ENCODE data around the gene TBL2. TPM values are rescaled to one million over a fixed set of nuclear protein-coding genes. Genes with fewer than 3 reads are reported as not detected.

The TBL2 gene
- total and polyA plus RNA-seq, 2 experiments from 2014 or later: 69.7 to 101 TPM

GRCh38 chr7:73597978-73598782 lies 19.8 kb upstream of the TBL2 start:
- Histone ChIP-seq H3K4me2 (ENCODE audit: unreplicated experiment) (no peak overlapping the region), H3K9me2 (ENCODE audit: insufficient read depth) (no peaks in the 10 kb centered on the region), H2AFZ (no peak overlapping the region), H3K27ac (no peak overlapping the region), H3K9me3 (ENCODE audit: low read depth) (no peaks in the 10 kb centered on the region), H3F3A (ENCODE audit: insufficient read depth) (no peaks in the 10 kb centered on the region), H3K36me3 (ENCODE audit: low read depth) (no peaks in the 10 kb centered on the region), H3K79me2 (ENCODE audit: insufficient read depth) (no peaks in the 10 kb centered on the region), H3K27me3 (replicated peaks; ENCODE audit: insufficient read depth) (no peaks in the 10 kb centered on the region), H3K4me3 (no peak overlapping the region), H3K4me1 (ENCODE audit: insufficient read depth) (no peaks in the 10 kb centered on the region), H3K9ac (no peak overlapping the region), H4K20me1 (ENCODE audit: insufficient read depth) (no peaks in the 10 kb centered on the region)
- TF ChIP-seq EZH2 (IDR thresholded peaks at IDR 0.05; ENCODE audit: insufficient read depth, poor library complexity, severe bottlenecking): no peak
- TF ChIP-seq EZH2phosphoT487 (IDR thresholded peaks at IDR 0.05; ENCODE audit: insufficient read depth, low read depth): no peak
- in situ Hi-C loops (cut with MboI): no loop called here
- WGBS, 2 experiments (ENCODE audit: low coverage in 1 of 2, low lambda C conversion rate in 2 of 2, missing lambda C conversion rate in 2 of 2): 81 to 89% methylated on average over 5 of the region's 5 CpGs
- DNase-seq: no peak

DNA sequence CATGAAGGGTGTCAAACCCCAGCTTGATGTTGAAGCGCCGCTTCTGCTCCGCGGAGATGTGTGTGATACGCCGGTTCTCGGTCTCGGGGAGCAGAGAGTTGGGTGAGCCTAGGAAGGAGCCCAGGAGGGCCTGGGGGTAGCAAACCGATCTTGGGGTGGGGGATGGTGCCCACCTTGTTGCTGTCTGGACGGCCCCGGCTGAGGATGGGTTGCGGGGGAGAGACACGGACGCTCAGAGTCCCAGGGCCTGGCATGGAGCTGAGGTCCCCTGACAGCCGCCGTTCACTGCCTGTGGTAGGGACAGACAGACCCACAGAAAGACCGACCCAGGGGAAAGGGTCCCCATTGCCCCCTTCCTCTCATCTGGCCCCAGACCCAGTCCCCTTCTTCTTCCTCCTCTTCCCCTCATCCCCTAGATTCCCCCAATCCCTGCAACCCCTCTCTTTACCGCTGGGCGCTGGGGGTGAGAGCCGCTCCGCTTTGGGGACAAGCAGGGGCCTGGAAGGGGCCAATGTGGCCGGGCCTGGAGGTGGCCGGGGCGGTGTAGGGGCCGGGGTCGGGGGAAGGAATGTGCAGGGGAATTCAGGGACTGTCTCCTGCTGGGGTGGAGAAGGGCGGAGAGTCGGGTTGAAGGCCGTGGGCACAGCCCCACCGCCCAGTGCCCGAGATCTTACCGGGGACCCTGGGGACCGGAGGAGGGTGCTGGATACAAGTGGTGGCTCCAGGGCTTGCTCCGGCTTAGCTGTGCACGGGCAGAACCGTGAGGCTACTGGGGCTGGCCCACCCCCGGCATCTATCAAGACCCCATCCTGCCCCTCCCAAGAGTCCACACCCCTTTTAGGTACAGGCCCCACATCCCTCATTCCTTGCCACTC lies 18.0 kb upstream of the TBL2 start:
- H3K9me3 ChIP-seq (ENCODE audit: low read depth): no peaks in the 10 kb centered on the region
- no peaks in the 10 kb centered on the region for H4K20me1 ChIP-seq (ENCODE audit: insufficient read depth)
- no peaks in the 10 kb centered on the region for H3K9me2 ChIP-seq (ENCODE audit: insufficient read depth)
- TF ChIP-seq EZH2 (IDR thresholded peaks at IDR 0.05; ENCODE audit: insufficient read depth, poor library complexity, severe bottlenecking) (no peak), EZH2phosphoT487 (IDR thresholded peaks at IDR 0.05; ENCODE audit: insufficient read depth, low read depth) (no peak)
- 63 to 68% methylated on average over 9 to 37 of the region's 37 CpGs for WGBS, 2 experiments (ENCODE audit: low coverage in 1 of 2, low lambda C conversion rate in 2 of 2, missing lambda C conversion rate in 2 of 2)
- no peaks in the 10 kb centered on the region for H3K27me3 ChIP-seq (replicated peaks; ENCODE audit: insufficient read depth)
- H3K36me3 ChIP-seq (ENCODE audit: low read depth): no peaks in the 10 kb centered on the region
- no peaks in the 10 kb centered on the region for H3K4me1 ChIP-seq (ENCODE audit: insufficient read depth)
- no peak overlapping the region for H3K9ac ChIP-seq
- no peak overlapping the region for H3K4me3 ChIP-seq
- H3K4me2 ChIP-seq (ENCODE audit: unreplicated experiment): no peak overlapping the region
- no peak overlapping the region for H3K27ac ChIP-seq
- no peak overlapping the region for H2AFZ ChIP-seq
- H3F3A ChIP-seq (ENCODE audit: insufficient read depth): no peaks in the 10 kb centered on the region
- H3K79me2 ChIP-seq (ENCODE audit: insufficient read depth): no peaks in the 10 kb centered on the region
- in situ Hi-C loops (cut with MboI): no loop called here
- no peak for DNase-seq

- H3K36me3 ChIP-seq (ENCODE audit: low read depth): no peaks in the 10 kb centered on the region
- H3K27me3 ChIP-seq (replicated peaks; ENCODE audit: insufficient read depth): no peaks in the 10 kb centered on the region
- no peaks in the 10 kb centered on the region for H3K4me1 ChIP-seq (ENCODE audit: insufficient read depth)
- no peak overlapping the region for H3K27ac ChIP-seq
- H3K79me2 ChIP-seq (ENCODE audit: insufficient read depth): no peaks in the 10 kb centered on the region
- in situ Hi-C loops (cut with MboI): no loop called here
- DNase-seq: no peak
- no peaks in the 10 kb centered on the region for H4K20me1 ChIP-seq (ENCODE audit: insufficient read depth)
- H3K9me3 ChIP-seq (ENCODE audit: low read depth): no peaks in the 10 kb centered on the region
- H3K9ac ChIP-seq: no peak overlapping the region
- TF ChIP-seq EZH2phosphoT487 (IDR thresholded peaks at IDR 0.05; ENCODE audit: insufficient read depth, low read depth) (no peak), EZH2 (IDR thresholded peaks at IDR 0.05; ENCODE audit: insufficient read depth, poor library complexity, severe bottlenecking) (no peak)
- H3K9me2 ChIP-seq (ENCODE audit: insufficient read depth): no peaks in the 10 kb centered on the region
- H3F3A ChIP-seq (ENCODE audit: insufficient read depth): no peaks in the 10 kb centered on the region
- H3K4me3 ChIP-seq: no peak overlapping the region
- no peak overlapping the region for H2AFZ ChIP-seq
- WGBS, 2 experiments (ENCODE audit: low coverage in 1 of 2, low lambda C conversion rate in 2 of 2, missing lambda C conversion rate in 2 of 2): 78 to 82% methylated on average over 9 of the region's 9 CpGs
- no peak overlapping the region for H3K4me2 ChIP-seq (ENCODE audit: unreplicated experiment)
These were observed 17.0 kb upstream of the TBL2 start for GRCh38 chr7:73595358-73595757.

DNA sequence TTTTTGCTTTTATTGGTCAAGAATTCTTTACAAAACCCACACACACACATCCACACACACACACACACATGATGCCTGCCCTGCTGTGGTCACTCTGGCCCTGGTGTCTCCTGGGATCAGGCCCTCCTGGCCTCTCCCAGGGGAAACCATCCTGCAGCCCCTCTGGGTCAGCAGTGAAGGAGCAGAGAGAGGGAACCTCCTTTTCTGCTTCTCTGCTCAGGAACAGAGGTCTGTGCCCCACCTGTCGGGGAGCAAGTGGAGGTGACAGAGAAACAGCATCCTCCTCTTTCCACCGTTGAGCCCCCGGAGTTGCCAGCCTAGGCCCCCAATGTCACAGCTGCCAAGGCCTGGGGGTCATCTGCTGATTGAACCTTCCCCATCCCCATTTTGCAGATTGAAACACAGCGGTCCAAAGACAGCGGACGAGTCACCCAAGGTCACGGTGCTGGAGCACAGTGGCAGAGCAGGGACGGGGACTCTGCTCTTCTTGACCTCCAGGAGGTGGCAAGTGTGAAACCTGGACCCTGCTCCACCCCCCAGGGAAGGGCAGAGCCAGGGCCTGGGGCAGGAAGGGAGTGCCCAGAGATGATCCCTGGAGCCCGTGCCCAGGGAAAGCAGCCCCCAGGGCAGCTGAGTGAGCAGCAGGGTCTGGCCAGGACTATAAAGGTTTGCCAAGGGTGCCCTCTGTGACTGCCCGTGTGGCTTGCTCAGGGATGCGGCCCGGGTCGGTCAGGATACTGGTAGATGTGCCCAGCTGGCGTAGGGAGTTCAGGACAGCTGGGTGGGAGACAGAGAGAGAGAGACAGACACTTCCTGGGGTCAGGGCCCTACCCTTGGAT lies 15.0 kb upstream of the TBL2 start:
- Histone ChIP-seq H3K9me2 (ENCODE audit: insufficient read depth) (no peaks in the 10 kb centered on the region), H3K4me3 (no peak overlapping the region), H3K9me3 (ENCODE audit: low read depth) (no peaks in the 10 kb centered on the region), H3K27me3 (replicated peaks; ENCODE audit: insufficient read depth) (no peaks in the 10 kb centered on the region), H3K27ac (no peak overlapping the region), H3K4me1 (ENCODE audit: insufficient read depth) (no peaks in the 10 kb centered on the region), H3K79me2 (ENCODE audit: insufficient read depth) (no peaks in the 10 kb centered on the region), H2AFZ (no peak overlapping the region), H4K20me1 (ENCODE audit: insufficient read depth) (no peaks in the 10 kb centered on the region), H3K4me2 (ENCODE audit: unreplicated experiment) (no peak overlapping the region), H3K36me3 (ENCODE audit: low read depth) (no peaks in the 10 kb centered on the region), H3F3A (ENCODE audit: insufficient read depth) (no peaks in the 10 kb centered on the region), H3K9ac (no peak overlapping the region)
- in situ Hi-C loops (cut with MboI): no loop called here
- TF ChIP-seq EZH2 (IDR thresholded peaks at IDR 0.05; ENCODE audit: insufficient read depth, poor library complexity, severe bottlenecking) (no peak), EZH2phosphoT487 (IDR thresholded peaks at IDR 0.05; ENCODE audit: insufficient read depth, low read depth) (no peak)
- no peak for DNase-seq
- 45 to 48% methylated on average over 14 of the region's 14 CpGs for WGBS, 2 experiments (ENCODE audit: low coverage in 1 of 2, low lambda C conversion rate in 2 of 2, missing lambda C conversion rate in 2 of 2)
